IPS-NIHi7 (cell line): ENCODE results near the gene CES3.
A peak's percentile ranks its signal among the peaks of the same experiment; 100 is the strongest.

Experiments
- DNase-seq: peaks from one replicate; pipeline ENCODE4 v3.0.0; 2012; ENCODE audit warnings: mixed read lengths; ENCODE audit errors: extremely low spot score

CES3 gene

DNA sequence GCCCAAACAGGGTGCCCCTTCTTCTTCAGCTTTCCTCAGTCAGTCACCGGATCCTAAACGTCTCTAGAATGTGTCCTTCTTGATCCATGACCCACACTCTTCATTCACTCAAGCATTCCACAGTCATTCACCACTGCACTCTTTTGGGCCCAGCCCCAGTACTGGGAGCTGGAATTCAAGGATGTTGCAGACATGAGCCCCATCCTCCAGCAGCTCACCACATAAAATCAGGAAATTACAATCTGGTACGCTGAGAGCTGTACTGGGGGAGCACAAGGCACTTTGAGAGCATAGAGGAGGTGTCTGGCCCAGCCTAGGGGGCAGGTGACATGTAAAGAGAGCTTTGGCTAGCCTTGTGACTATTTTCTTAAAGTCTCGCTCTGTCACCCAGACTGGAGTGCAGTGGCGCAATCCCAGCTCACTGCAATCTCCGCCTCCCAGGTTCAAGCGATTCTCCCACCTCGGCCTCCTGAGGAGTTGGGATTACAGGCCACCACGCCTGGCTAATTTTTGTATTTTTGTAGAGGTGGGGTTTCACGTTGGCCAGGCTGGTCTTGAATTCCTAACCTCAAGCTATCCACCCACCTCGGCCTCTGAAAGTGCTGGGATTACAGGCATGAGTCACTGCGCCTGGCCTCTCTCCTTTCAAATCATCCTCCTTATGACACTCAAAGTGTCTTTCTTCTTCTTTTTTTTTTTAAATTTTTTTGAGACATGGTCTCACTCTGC lies 46.0 kb downstream of the CES3 start:
- DNase-seq, result no peak

- no peak for DNase-seq
Measured at GRCh38 chr16:67009158-67009557, 48.1 kb downstream of the CES3 start.

DNA sequence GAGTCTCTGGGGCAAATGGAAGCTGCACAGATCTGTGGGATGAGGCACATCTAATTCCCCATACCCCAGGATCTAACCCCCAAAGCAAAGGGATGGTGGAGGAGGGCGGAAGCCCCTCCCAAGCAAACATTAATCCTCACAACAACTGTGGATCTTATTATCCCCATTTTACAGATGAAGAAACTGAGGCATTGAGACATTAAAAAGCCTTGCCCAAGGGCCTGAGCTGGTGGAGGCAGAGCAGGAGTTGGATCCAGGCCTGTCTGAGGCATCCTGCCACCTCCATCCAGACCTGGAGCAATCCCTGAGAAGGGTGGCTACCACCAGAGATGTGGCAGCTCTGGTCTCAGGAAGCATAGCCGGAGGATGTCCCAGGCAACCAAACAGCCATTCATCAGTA lies 50.2 kb downstream of the CES3 start:
- no peak for DNase-seq

GRCh38 chr16:67013233-67013822 lies 52.3 kb downstream of the CES3 start:
- DNase-seq, result no peak

DNA sequence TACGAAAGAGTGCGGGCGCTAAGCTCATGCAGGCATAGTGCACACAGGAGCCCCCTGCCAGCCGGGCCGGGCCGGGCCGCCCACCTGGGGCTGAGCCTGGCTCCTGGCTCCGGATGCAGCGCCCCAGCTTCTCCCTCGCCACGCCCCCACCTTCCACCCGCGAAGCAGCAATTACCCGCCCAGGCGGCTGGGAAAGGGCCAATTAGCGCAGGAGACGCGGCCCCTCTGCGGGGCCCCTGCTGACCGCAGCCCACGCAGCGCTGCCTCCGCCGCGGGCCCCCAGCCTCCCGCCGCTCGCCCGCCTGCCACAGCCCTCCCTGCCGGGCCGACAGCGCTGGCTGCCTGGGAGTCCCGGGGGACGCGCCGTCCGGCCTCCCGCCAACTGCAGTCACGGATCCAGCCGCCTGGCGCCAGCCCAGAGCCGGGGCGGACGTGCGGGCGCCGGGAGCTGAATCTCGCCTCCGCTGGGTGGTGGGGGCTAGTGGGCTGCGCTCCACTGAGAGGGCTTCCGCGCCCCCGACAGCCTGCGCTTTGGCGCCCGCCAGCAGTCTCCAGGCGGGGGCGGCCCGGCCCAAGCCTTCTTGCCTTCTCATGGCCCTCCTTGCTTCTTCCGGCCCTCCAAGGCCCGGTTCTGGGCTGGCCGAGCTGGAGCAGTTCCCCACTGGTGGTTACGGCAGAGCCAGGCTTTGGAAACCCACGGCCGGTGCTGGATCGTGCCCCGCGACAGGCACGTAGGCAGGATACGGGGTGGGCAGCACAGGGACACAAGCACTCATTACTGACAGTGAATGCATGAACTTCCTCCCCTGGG lies 53.0 kb downstream of the CES3 start:
- DNase-seq, result peak; percentile 67

DNA sequence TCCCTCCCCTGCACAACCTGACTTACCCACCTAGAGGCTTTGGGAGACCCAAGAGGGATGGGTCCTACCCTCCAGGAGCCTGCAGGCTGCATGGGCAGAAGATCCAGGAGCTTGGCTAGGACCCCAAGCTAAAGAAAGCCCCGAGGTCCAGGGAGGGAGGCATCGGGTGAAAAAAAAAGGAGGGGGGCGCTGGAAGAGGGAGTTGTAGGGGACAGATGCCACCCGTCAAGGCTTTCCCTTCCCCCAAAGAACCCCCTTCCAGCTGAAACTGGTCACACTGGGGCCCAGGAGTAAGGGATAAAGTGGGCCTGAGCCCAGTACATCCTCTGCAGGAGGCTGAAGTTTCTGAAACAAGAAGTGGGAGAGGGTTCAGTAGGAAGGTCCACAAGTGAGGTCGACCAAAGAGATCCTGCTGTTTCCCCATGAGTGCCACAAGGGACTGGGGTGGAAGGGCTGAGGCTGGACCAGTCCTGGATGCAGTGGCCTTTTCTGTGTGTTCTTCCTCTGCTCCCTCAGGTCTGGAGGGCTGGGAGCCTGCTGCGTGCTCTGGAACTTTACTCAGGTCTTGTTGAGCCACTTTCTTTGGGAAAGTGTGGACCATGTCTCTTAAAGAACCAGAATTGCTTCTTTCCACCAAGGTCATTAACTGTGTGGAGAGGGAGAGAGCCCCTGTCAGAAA lies 53.7 kb downstream of the CES3 start:
- no peak for DNase-seq

GRCh38 chr16:67015313-67015731 lies 54.3 kb downstream of the CES3 start:
- no peak for DNase-seq

GRCh38 chr16:67016143-67016542 lies 55.1 kb downstream of the CES3 start:
- no peak for DNase-seq

DNA sequence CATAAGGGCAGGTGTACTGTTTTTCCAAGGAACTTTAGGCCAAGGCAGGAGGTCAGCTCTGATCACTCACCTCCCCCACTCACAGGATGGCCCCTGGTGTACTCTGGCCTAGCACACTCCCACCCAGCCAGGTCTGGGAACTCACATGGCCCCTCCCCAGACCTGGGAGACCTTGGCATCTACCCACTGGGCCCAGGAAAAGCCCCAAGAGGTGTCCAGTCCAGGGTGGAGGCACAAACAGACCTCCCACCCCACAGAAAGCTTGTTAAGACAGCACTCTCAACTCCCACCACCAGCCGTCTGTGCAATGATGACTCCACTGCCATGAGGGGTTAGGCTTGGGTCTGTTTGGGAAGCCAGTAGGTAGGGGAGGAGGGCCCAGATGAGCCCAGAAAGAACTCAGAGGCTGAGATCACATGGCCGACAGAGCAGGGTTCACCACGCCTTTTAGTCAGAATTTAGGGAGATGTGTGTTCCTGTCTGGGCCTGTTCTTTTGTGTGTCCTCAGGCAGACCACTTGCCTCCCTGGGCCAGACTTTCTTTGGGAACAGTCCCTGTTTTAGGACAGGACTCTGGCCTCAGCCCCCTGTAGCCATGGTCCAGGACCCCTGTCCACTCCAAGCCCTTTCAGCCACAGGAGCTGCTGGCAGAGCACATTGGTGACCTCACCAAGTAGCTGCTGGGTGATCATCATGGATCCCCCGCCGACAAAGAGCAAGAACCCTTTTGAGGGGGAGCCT lies 55.8 kb downstream of the CES3 start:
- DNase-seq, result no peak

GRCh38 chr16:67017421-67017750 lies 56.3 kb downstream of the CES3 start:
- no peak for DNase-seq

GRCh38 chr16:67017810-67018488 lies 56.9 kb downstream of the CES3 start:
- DNase-seq, result peak; percentile 95

DNA sequence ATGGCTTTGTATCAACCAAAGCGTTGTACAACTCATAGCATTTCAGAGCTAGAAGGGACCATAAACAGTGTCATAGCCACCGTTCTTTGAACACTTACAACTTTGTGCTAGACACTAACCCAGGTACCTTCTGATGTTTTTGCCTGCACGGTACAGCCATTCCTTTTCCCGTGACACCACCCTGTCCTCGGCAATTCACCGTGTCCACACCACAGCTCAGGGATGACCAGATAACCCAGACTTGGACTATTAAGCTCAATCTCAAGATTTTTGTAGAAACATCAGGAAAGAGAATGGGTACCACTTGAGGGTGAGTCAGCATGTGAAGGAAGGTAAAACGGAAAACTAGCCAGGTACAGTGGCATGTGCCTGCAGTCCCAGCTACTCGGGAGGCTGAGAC lies 58.1 kb downstream of the CES3 start:
- no peak for DNase-seq

- DNase-seq, result no peak
Measured at GRCh38 chr16:67021321-67021720, 60.3 kb downstream of the CES3 start.

DNA sequence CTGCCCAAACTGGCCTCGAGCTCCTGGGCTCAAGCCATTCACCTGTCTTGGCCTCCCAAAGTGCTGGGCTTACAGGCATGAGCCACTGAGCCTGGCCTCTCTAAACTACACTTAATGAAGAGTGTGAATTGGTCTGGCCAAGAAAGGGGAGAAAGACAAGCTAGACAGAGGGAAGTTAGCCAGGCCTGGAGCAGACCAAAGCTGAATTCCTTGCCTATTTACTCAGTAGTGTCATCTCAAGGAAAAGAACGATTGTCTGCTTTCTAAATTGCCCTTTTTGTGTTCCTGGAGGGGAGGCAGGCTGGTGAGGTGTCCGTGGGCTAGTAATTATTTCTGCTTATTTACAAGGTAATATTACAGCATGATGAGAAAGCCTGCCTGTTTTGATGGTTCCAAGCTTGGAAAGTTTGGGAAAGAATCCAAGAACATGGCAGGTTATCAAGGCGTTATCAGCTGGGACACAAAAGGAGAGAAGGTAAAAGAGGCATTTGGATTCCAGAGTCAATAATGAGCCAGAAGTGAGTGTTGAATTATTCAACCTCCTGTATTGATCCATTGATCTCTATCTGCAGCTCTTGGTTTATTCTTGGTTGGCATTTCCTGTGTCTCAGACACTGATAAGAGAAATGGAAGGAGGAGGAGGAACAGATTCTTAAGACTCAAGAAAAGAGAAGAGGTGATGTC lies 61.6 kb downstream of the CES3 start:
- DNase-seq, result no peak

DNA sequence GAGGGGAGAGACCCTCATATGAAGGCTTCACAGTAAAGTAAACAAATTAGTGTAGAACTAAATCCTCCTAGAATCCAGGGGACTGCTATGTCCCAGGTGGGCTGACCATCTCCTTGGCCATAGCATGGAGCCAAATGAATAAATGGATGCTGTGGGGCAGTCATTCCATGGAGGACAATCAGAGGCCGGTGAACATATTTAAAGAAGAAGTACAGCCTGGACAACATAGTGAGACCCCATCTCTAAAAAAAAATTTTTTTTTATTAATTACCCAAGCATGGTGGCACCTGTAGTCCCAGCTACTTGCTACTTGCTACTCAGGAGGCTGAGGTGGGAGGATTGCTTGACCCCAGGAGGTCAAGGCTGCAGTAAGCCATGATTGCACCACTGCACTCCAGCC lies 62.6 kb downstream of the CES3 start:
- no peak for DNase-seq
